Measurements from ENCODE around the gene ARID5B.

The ARID5B gene

DNA sequence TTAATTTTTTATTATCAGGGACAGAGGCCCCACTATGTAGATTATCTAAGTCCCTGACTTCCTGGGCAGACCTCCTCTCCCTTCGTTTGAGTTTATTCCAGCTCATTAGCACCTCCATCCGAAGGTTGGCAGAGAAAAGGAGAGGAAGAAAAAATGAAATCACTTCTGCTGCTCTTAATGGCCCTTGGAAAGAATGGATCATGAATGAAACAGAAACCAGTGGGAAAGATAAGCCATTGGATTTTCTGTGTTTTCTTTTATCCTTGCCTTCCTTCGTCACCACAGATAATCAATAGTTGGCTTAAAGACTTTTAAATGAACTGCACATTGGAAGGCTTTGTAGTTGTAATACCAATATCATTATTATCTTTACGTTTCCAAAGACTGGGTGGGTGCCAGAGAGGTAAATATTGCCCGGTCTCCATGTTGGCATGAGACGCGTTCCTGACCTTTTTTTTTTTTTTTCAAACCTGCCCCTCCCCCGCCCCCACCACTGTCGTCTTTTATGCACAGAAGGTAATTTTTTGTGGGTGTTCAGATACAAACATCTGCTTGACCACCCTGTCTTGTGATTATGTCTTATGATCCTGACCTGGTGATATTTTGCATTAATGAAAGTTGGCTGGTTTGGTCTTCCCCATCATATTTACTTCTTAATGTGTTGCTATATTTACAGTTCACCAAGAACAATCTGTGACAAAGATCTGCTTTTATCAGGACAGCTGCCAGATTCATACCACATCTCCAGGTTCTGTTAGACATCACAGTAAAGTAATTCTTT is 116.8 kb downstream of the ARID5B start:
- no peaks in the 10 kb centered on the region for H3K27me3 ChIP-seq (ENCODE audit: insufficient read depth, insufficient read length)
- no peak overlapping the region for H3K4me3 ChIP-seq (ENCODE audit: insufficient read length, low read depth)
- no peak overlapping the region for H3K9ac ChIP-seq (ENCODE audit: insufficient read length, low read depth)
- no peaks in the 10 kb centered on the region for H3K9me3 ChIP-seq (ENCODE audit: insufficient read depth, low read length)
- TF ChIP-seq ZNF274 (IDR thresholded peaks at IDR 0.05; ENCODE audit: low read depth, low read length) = no peak
- no peak for TF ChIP-seq SUZ12 (IDR thresholded peaks at IDR 0.05; ENCODE audit: extremely low read depth, insufficient read depth, insufficient read length)
- no peak for TF ChIP-seq YY1 (IDR thresholded peaks at IDR 0.05; ENCODE audit: insufficient read depth, insufficient read length)
- no peaks in the 10 kb centered on the region for H3K4me1 ChIP-seq (ENCODE audit: insufficient read depth, insufficient read length)
- H3K36me3 ChIP-seq (ENCODE audit: insufficient read depth, insufficient read length, low read length) = no peaks in the 10 kb centered on the region
- DNase-seq (ENCODE audit: low read depth, low spot score) = no peak

DNA sequence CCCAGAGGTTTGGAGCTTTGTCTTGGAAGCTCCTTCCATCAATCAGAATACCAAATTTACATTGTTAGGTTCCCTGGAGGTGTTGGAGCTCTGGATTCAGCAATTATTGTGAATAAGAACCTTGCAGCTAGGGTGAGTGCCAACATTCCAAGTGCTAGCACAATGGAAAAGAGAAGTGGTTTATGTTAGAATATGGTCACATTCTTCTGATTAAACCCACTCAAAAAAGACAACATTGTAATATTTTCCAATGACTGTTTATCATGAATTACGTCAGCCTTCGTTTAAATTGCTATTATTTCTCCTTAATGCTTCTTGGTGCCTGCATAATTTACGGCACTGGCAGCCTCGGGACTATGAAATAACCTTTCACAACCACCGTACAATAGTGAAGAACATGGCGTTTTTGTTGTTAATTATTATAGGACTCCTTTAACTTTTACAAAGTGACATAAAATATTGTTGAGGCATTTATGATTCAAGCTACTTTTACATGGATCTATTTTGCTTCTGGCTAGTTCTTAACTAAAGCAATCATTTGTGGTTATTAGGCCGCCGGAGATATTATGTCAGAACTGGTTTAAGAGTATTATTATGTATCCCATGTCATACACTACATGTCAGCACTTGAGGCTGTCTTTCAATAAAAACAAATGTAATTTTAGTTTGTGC is 117.7 kb downstream of the ARID5B start:
- H3K9ac ChIP-seq (ENCODE audit: insufficient read length, low read depth) = no peak overlapping the region
- H3K4me3 ChIP-seq (ENCODE audit: insufficient read length, low read depth) = no peak overlapping the region
- DNase-seq (ENCODE audit: low read depth, low spot score) = no peak
- H3K27me3 ChIP-seq (ENCODE audit: insufficient read depth, insufficient read length) = no peaks in the 10 kb centered on the region
- no peaks in the 10 kb centered on the region for H3K9me3 ChIP-seq (ENCODE audit: insufficient read depth, low read length)
- TF ChIP-seq ZNF274 (IDR thresholded peaks at IDR 0.05; ENCODE audit: low read depth, low read length) (no peak), SUZ12 (IDR thresholded peaks at IDR 0.05; ENCODE audit: extremely low read depth, insufficient read depth, insufficient read length) (no peak), YY1 (IDR thresholded peaks at IDR 0.05; ENCODE audit: insufficient read depth, insufficient read length) (no peak)
- H3K4me1 ChIP-seq (ENCODE audit: insufficient read depth, insufficient read length) = no peaks in the 10 kb centered on the region
- H3K36me3 ChIP-seq (ENCODE audit: insufficient read depth, insufficient read length, low read length) = no peaks in the 10 kb centered on the region

DNA sequence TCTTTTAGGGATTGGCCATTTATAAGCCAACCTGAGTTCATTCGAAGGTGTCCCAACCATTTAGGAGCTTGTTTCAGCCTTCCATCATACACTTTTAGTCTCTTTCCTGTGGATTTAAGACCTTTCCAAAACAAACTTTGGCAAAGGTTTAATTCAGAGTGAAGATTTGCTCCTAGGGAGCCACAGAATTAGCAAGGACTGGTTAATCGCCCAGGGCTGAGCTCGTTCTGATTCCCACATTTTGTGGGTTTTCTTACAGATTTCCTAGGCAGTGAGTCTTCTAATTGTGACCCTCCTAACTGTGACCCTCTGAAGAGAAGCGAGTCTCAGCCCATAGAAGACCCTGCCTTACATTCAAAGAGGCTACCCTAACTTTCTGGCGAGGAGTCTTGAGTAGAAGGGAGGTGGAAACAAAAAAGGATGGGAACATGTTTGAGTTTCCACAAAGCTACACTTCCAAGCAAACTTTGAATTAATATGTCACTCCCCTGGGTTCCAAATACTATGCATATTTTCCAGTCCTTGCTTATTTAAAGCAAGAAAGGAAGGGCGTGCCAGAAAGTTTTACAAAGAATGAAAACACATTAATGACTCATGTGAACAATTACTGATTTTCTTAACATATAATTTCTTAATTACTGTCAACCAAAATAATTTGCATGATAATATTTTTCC is 118.3 kb downstream of the ARID5B start:
- no peak for DNase-seq (ENCODE audit: low read depth, low spot score)
- no peaks in the 10 kb centered on the region for H3K27me3 ChIP-seq (ENCODE audit: insufficient read depth, insufficient read length)
- no peak overlapping the region for H3K4me3 ChIP-seq (ENCODE audit: insufficient read length, low read depth)

DNA sequence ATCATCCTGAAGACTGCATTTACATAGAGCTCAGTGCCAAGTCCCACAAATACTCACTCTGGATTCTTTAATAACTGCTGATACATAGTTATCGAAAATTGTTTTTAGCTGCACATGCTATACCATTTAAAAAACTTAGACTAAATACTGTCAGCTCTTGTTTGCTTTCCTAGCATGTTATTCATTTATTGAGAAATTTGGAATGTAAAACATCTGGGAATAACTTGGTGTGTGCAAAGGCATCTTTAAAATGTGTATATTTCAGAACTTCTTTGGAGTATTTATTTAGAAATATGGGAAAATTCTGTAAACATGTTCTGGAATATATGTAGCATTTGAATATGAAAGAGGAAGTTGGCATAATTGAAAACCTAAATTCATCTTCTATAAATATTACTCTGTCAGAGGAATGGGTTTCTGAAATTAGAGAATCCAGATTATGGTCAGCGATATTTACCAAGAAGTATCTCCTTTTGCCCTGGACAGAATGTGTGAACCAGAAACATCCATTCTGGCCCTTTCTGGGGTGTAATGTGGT is 119.7 kb downstream of the ARID5B start:
- no peaks in the 10 kb centered on the region for H3K27me3 ChIP-seq (ENCODE audit: insufficient read depth, insufficient read length)
- no peaks in the 10 kb centered on the region for H3K9me3 ChIP-seq (ENCODE audit: insufficient read depth, low read length)
- H3K36me3 ChIP-seq (ENCODE audit: insufficient read depth, insufficient read length, low read length) = no peaks in the 10 kb centered on the region
- TF ChIP-seq ZNF274 (IDR thresholded peaks at IDR 0.05; ENCODE audit: low read depth, low read length) = no peak
- no peak for TF ChIP-seq YY1 (IDR thresholded peaks at IDR 0.05; ENCODE audit: insufficient read depth, insufficient read length)
- no peak for TF ChIP-seq SUZ12 (IDR thresholded peaks at IDR 0.05; ENCODE audit: extremely low read depth, insufficient read depth, insufficient read length)
- no peaks in the 10 kb centered on the region for H3K4me1 ChIP-seq (ENCODE audit: insufficient read depth, insufficient read length)
- no peak overlapping the region for H3K4me3 ChIP-seq (ENCODE audit: insufficient read length, low read depth)
- H3K9ac ChIP-seq (ENCODE audit: insufficient read length, low read depth) = no peak overlapping the region
- DNase-seq (ENCODE audit: low read depth, low spot score) = no peak

More for the DNA sequence above, 118.3 kb downstream of the ARID5B start:
- Histone ChIP-seq H3K9ac (ENCODE audit: insufficient read length, low read depth) (no peak overlapping the region), H3K9me3 (ENCODE audit: insufficient read depth, low read length) (no peaks in the 10 kb centered on the region), H3K36me3 (ENCODE audit: insufficient read depth, insufficient read length, low read length) (no peaks in the 10 kb centered on the region), H3K4me1 (ENCODE audit: insufficient read depth, insufficient read length) (no peaks in the 10 kb centered on the region)
- TF ChIP-seq ZNF274 (IDR thresholded peaks at IDR 0.05; ENCODE audit: low read depth, low read length) = no peak
- no peak for TF ChIP-seq SUZ12 (IDR thresholded peaks at IDR 0.05; ENCODE audit: extremely low read depth, insufficient read depth, insufficient read length)
- no peak for TF ChIP-seq YY1 (IDR thresholded peaks at IDR 0.05; ENCODE audit: insufficient read depth, insufficient read length)

DNA sequence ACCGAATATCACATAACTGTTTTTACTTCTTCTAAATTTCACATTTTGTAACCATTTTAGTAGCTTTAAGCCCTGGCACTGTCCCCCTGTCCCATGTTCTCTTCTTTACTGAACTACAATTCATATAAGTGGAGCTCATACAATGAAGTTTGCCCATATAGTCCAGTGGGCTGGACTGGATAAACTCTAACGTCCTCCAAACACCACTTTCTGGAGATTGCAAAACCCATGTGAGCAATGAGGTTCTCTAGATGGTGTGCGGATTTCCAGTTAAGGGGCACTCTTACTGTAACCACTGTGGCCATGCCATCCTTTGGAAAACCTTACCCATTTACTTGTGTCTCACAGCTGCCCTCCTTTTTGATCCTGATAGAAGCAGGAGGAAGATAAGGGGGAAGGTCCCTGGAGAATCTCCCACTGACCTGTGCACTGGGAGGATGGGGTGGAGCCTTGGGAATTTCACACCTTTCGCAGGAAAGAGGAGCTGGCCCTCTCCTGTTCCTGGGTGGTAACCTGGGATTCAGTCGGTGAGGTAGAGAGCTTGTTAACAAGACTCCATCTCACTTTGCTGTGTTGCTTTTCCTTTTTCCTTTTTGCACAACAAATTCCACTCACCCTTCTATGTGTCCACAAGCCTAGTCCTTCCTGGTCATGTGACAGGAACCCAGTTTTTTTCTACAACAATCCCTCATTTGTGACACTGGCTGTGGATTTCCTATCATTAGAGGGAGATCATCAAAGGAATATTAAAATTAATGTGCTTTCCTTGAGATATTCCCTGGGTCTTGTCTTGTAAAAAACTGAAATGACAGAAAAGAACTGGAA is 120.7 kb downstream of the ARID5B start:
- Histone ChIP-seq H3K9ac (ENCODE audit: insufficient read length, low read depth) (no peak overlapping the region), H3K4me1 (ENCODE audit: insufficient read depth, insufficient read length) (no peaks in the 10 kb centered on the region), H3K27me3 (ENCODE audit: insufficient read depth, insufficient read length) (no peaks in the 10 kb centered on the region), H3K36me3 (ENCODE audit: insufficient read depth, insufficient read length, low read length) (no peaks in the 10 kb centered on the region), H3K9me3 (ENCODE audit: insufficient read depth, low read length) (no peaks in the 10 kb centered on the region), H3K4me3 (ENCODE audit: insufficient read length, low read depth) (no peak overlapping the region)
- no peak for TF ChIP-seq ZNF274 (IDR thresholded peaks at IDR 0.05; ENCODE audit: low read depth, low read length)
- no peak for TF ChIP-seq YY1 (IDR thresholded peaks at IDR 0.05; ENCODE audit: insufficient read depth, insufficient read length)
- no peak for TF ChIP-seq SUZ12 (IDR thresholded peaks at IDR 0.05; ENCODE audit: extremely low read depth, insufficient read depth, insufficient read length)
- DNase-seq (ENCODE audit: low read depth, low spot score) = no peak

DNA sequence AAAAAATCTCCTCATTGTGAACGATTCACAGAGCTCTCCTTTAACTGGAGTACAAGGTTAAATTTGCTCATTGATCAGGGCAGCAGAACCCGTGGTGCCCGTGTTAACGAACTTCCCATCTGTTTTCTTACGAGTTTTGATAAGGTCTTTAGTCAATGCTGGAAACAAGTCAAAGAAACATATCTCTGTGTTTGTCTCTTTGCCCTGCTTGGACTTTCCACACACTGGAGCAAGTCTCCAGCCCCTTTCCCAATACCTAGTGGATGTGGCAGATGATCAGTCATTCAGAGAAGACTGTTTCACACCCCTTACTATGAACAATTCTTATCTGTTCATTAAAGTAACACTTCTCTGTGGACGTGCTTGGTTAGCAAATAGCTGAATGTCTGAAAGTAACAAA is 121.3 kb downstream of the ARID5B start:
- Histone ChIP-seq H3K4me1 (ENCODE audit: insufficient read depth, insufficient read length) (no peaks in the 10 kb centered on the region), H3K36me3 (ENCODE audit: insufficient read depth, insufficient read length, low read length) (no peaks in the 10 kb centered on the region)
- no peak for TF ChIP-seq YY1 (IDR thresholded peaks at IDR 0.05; ENCODE audit: insufficient read depth, insufficient read length)
- no peak for TF ChIP-seq ZNF274 (IDR thresholded peaks at IDR 0.05; ENCODE audit: low read depth, low read length)
- TF ChIP-seq SUZ12 (IDR thresholded peaks at IDR 0.05; ENCODE audit: extremely low read depth, insufficient read depth, insufficient read length) = no peak

More for the DNA sequence above, 121.3 kb downstream of the ARID5B start:
- no peak overlapping the region for H3K9ac ChIP-seq (ENCODE audit: insufficient read length, low read depth)
- H3K9me3 ChIP-seq (ENCODE audit: insufficient read depth, low read length) = no peaks in the 10 kb centered on the region
- DNase-seq (ENCODE audit: low read depth, low spot score) = no peak
- H3K27me3 ChIP-seq (ENCODE audit: insufficient read depth, insufficient read length) = no peaks in the 10 kb centered on the region
- H3K4me3 ChIP-seq (ENCODE audit: insufficient read length, low read depth) = no peak overlapping the region

Measured in NT2/D1 (cell line).